ENCODE data around the gene OR13H1. TPM values are rescaled to one million over a fixed set of nuclear protein-coding genes. Genes with fewer than 3 reads are reported as not detected.
"Not testable (repeated sequence)": the region's sequence is repeated elsewhere in the genome, so short reads cannot be mapped to it uniquely, and the experiment has no call there.

Gene OR13H1, protein sequence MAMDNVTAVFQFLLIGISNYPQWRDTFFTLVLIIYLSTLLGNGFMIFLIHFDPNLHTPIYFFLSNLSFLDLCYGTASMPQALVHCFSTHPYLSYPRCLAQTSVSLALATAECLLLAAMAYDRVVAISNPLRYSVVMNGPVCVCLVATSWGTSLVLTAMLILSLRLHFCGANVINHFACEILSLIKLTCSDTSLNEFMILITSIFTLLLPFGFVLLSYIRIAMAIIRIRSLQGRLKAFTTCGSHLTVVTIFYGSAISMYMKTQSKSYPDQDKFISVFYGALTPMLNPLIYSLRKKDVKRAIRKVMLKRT
- total RNA-seq, result not detected
- not detected for polyA plus RNA-seq (ENCODE audit: insufficient read length in 6 of 6)
- long read RNA-seq, donor 1, result 0 reads
- long read RNA-seq, donor 2, result 0 reads
- long read RNA-seq, donor 3, result 0 reads
- long read RNA-seq, donor 4, result 0 reads
- long read RNA-seq, donor 5, result 0 reads
- long read RNA-seq, donor 6, result 0 reads
- long read RNA-seq, donor 7, result 0 reads
- long read RNA-seq, donor 8, result 0 reads
- long read RNA-seq, donor 9, result 0 reads
- long read RNA-seq, donor 10, result 0 reads
- long read RNA-seq, donor 11, result 0 reads
- long read RNA-seq, donor 12, result 0 reads

- intact Hi-C loops (cut with DNase I), result no loop called here
- no peak within 1 kb of the TSS for H3K4me3 ChIP-seq
- peaks cover 0 to 13% of the 10 kb centered on the region in 2 donors for H3K27me3 ChIP-seq
- DNase-seq (no peak), ATAC-seq (no peak)
- TF ChIP-seq, protein P1, sequence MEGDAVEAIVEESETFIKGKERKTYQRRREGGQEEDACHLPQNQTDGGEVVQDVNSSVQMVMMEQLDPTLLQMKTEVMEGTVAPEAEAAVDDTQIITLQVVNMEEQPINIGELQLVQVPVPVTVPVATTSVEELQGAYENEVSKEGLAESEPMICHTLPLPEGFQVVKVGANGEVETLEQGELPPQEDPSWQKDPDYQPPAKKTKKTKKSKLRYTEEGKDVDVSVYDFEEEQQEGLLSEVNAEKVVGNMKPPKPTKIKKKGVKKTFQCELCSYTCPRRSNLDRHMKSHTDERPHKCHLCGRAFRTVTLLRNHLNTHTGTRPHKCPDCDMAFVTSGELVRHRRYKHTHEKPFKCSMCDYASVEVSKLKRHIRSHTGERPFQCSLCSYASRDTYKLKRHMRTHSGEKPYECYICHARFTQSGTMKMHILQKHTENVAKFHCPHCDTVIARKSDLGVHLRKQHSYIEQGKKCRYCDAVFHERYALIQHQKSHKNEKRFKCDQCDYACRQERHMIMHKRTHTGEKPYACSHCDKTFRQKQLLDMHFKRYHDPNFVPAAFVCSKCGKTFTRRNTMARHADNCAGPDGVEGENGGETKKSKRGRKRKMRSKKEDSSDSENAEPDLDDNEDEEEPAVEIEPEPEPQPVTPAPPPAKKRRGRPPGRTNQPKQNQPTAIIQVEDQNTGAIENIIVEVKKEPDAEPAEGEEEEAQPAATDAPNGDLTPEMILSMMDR (IDR thresholded peaks at IDR 0.05), result no peak
- no peaks in the 10 kb centered on the region for H3K36me3 ChIP-seq
- H3K9me3 ChIP-seq, result no peaks in the 10 kb centered on the region
- no peak within 1 kb of the TSS for H3K27ac ChIP-seq
- no peaks in the 10 kb centered on the region for H3K4me1 ChIP-seq
Observed at GRCh38 chrX:131543774-131544173, at the start of gene OR13H1. TSS of gene OR13H1 (plus strand) at chrX:131544074. CDS start at chrX:131544074, 0 bp downstream.

DNA sequence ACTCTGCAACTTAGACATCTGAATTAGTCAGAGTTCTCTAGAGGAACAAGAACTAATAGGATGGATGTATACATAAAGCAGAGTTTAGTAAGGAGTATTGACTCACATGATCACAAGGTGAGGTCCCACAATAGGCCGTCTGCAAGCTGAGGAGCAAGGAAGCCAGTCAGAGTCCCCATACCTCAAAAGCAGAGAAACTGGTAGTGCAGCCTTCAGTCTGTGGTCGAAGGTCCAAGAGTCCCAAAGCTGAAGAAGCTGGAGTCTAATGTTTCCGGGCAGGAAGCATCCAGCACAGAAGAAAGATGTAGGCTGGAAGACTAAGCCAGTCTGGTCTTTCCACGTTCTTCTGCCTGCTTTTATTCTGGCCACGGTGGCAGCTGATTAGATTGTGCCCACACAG lies 42.3 kb upstream of the OR13H1 start:
- H3K36me3 ChIP-seq; H3K27me3 ChIP-seq; ATAC-seq; H3K9me3 ChIP-seq; H3K4me1 ChIP-seq; H3K4me3 ChIP-seq; DNase-seq; intact Hi-C loops (cut with DNase I); H3K27ac ChIP-seq: not testable (repeated sequence)

GRCh38 chrX:131513159-131513914 lies 30.5 kb upstream of the OR13H1 start:
- TF ChIP-seq, protein P1 (IDR thresholded peaks at IDR 0.05), result no peak
- Histone ChIP-seq H3K36me3 (no peaks in the 10 kb centered on the region), H3K4me3 (no peak overlapping the region), H3K9me3 (no peaks in the 10 kb centered on the region), H3K27ac (no peak overlapping the region), H3K4me1 (no peaks in the 10 kb centered on the region), H3K27me3 (no peaks in the 10 kb centered on the region)
- ATAC-seq (no peak), DNase-seq (no peak)
- intact Hi-C loops (cut with DNase I), result no loop called here

GRCh38 chrX:131521824-131522223 lies 22.1 kb upstream of the OR13H1 start:
- no peak for ATAC-seq
- Histone ChIP-seq H3K27ac (no peak overlapping the region), H3K9me3 (no peaks in the 10 kb centered on the region), H3K27me3 (no peaks in the 10 kb centered on the region), H3K4me3 (no peak overlapping the region), H3K36me3 (no peaks in the 10 kb centered on the region), H3K4me1 (no peaks in the 10 kb centered on the region)
- TF ChIP-seq, protein P1 (IDR thresholded peaks at IDR 0.05), result no peak
- intact Hi-C loops (cut with DNase I), result no loop called here
- DNase-seq, result no peak

GRCh38 chrX:131544218-131544617 lies 344 bp downstream of the OR13H1 start:
- TF ChIP-seq, protein P1 (IDR thresholded peaks at IDR 0.05), result no peak

More at GRCh38 chrX:131544218-131544617, 344 bp downstream of the OR13H1 start:
- no peak overlapping the region for H3K4me3 ChIP-seq
- no peaks in the 10 kb centered on the region for H3K36me3 ChIP-seq
- no peak overlapping the region for H3K27ac ChIP-seq
- no peaks in the 10 kb centered on the region for H3K4me1 ChIP-seq
- DNase-seq, result no peak
- H3K27me3 ChIP-seq, result peaks cover 0 to 18% of the 10 kb centered on the region in 2 donors
- H3K9me3 ChIP-seq, result no peaks in the 10 kb centered on the region
- ATAC-seq, result no peak
- intact Hi-C loops (cut with DNase I), result no loop called here
